B cell (primary cell): ENCODE measurements around the gene GDAP1L1. TPM values are rescaled to one million over a fixed set of nuclear protein-coding genes. Genes with fewer than 3 reads are reported as not detected.
"Not testable (repeated sequence)": the region's sequence is repeated elsewhere in the genome, so short reads cannot be mapped to it uniquely, and the experiment has no call there.

ENCODE experiments used
- ATAC-seq: fragments of 200-7000 bp; cut with Tn5 transposase; one replicate; pipeline ENCODE4 v1.10.0; 2021; ENCODE audit warnings: low read depth, mild to moderate bottlenecking, moderate number of reproducible peaks, moderate library complexity
- CTCF ChIA-PET: fragments of 350-600 bp; sonication (Branson Sonifier 250); formaldehyde crosslinking; loops from one replicate; lab custom pipeline; 2021; ENCODE audit warnings: antibody characterized with exemption, inconsistent platforms; lab: Charles Lee
- POLR2A ChIA-PET: fragments of 350-600 bp; sonication (Branson Sonifier 250); formaldehyde crosslinking; loops from one replicate; lab custom pipeline; 2021; ENCODE audit warnings: antibody characterized with exemption; lab: Charles Lee
- DNase-seq: peaks from one replicate; pipeline ENCODE4 v3.0.0; 2013
- H2AFZ ChIP-seq: 2 replicates; pipeline ENCODE4 v1.6.1; 2012; ENCODE audit warnings: mild to moderate bottlenecking, low read depth, low read length; ENCODE audit not compliant: insufficient read depth, poor library complexity, severe bottlenecking
- H3K27ac ChIP-seq, 2 donors: 1 replicate in 1 of 2; 2 replicates in 1 of 2; pipeline ENCODE4 v1.5.1; 2012 to 2013; ENCODE audit warnings: low read length in 2 of 2, mild to moderate bottlenecking in 2 of 2, moderate library complexity in 1 of 2
- H3K27me3 ChIP-seq, 4 experiments: fragments of 200-600 bp in 1 of 4; sonication (generic) in 1 of 4; replicated peaks in 1 of 4; 1 replicate in 2 of 4; 2 replicates in 2 of 4; pipeline versions ENCODE4 v1.6.1 to v1.7.0; 2013 to 2016; ENCODE audit warnings: low read length in 3 of 4, mild to moderate bottlenecking in 2 of 4, mixed read lengths in 1 of 4, moderate library complexity in 1 of 4; ENCODE audit not compliant: insufficient read depth in 4 of 4, control insufficient read depth in 3 of 4; ENCODE audit errors: control extremely low read depth in 1 of 4
- H3K36me3 ChIP-seq, 2 experiments: replicated peaks in 1 of 2; 1 replicate in 1 of 2; 2 replicates in 1 of 2; pipeline versions ENCODE4 v1.6.1 to v1.7.1; 2013; ENCODE audit warnings: low read length in 1 of 2; ENCODE audit not compliant: insufficient read depth in 2 of 2, control insufficient read depth in 1 of 2; ENCODE audit errors: control extremely low read depth in 1 of 2, extremely low read depth in 1 of 2
- H3K4me1 ChIP-seq, 2 donors: fragments of 200-600 bp in 1 of 2; sonication (generic) in 1 of 2; 1 replicate in 1 of 2; 2 replicates in 1 of 2; pipeline versions ENCODE4 v1.5.1 to v1.6.1; 2013 to 2017; ENCODE audit warnings: low read length in 2 of 2; ENCODE audit not compliant: control insufficient read depth in 2 of 2, insufficient read depth in 2 of 2
- H3K4me2 ChIP-seq: replicated peaks from 2 replicates; pipeline ENCODE3; 2012; ENCODE audit warnings: mild to moderate bottlenecking, low read depth, low read length; ENCODE audit not compliant: poor library complexity, severe bottlenecking
- H3K4me3 ChIP-seq, 5 experiments: fragments of 200-600 bp in 1 of 5; sonication (generic) in 1 of 5; 1 replicate in 3 of 5; 2 replicates in 2 of 5; pipeline versions ENCODE4 v1.5.1 to v1.7.0; 2011 to 2016; ENCODE audit warnings: low read length in 4 of 5, mild to moderate bottlenecking in 4 of 5, low read depth in 2 of 5, control low read depth in 1 of 5, moderate library complexity in 1 of 5; ENCODE audit not compliant: insufficient read depth in 1 of 5; ENCODE audit errors: control extremely low read depth in 1 of 5, extremely low read depth in 1 of 5
- H3K79me2 ChIP-seq: fragments of 200-600 bp; sonication (generic); one replicate; pipeline ENCODE4 v1.6.0; 2016; ENCODE audit warnings: low read length; ENCODE audit not compliant: control insufficient read depth, insufficient read depth
- H3K9ac ChIP-seq: fragments of 200-600 bp; sonication (generic); 2 replicates; pipeline ENCODE4 v1.6.1; 2017; ENCODE audit warnings: mild to moderate bottlenecking, low read length, moderate library complexity
- H3K9me3 ChIP-seq, 3 donors: one replicate each; pipeline versions ENCODE4 v1.6.1 to v1.7.1; 2013; ENCODE audit warnings: low read length in 2 of 3; ENCODE audit not compliant: control insufficient read depth in 2 of 3, insufficient read depth in 1 of 3; ENCODE audit errors: control extremely low read depth in 1 of 3
- H4K20me1 ChIP-seq: 2 replicates; pipeline ENCODE4 v1.6.0; 2012; ENCODE audit warnings: mild to moderate bottlenecking, low read length; ENCODE audit not compliant: insufficient read depth, control insufficient read depth, poor library complexity, severe bottlenecking
- H3K27ac Mint-ChIP-seq: one replicate; pipeline ENCODE4 v1.8.0; 2021; ENCODE audit warnings: mixed read lengths
- H3K27me3 Mint-ChIP-seq: one replicate; pipeline ENCODE4 v1.8.0; 2021; ENCODE audit warnings: mixed read lengths
- H3K4me1 Mint-ChIP-seq: one replicate; pipeline ENCODE4 v1.8.0; 2021; ENCODE audit warnings: mixed read lengths
- H3K4me3 Mint-ChIP-seq: one replicate; pipeline ENCODE4 v1.8.0; 2021; ENCODE audit warnings: mixed read lengths
- H3K9me3 Mint-ChIP-seq: one replicate; pipeline ENCODE4 v1.8.0; 2022; ENCODE audit warnings: mixed read lengths; ENCODE audit not compliant: insufficient read depth
- CTCF ChIP-seq: fragments of 200-600 bp; IDR thresholded peaks from one replicate; pipeline ENCODE4 v1.8.0; 2022; ENCODE audit warnings: antibody characterized with exemption, mild to moderate bottlenecking
- EZH2 ChIP-seq: IDR thresholded peaks from 2 replicates; pipeline ENCODE4 v1.6.1; 2012; ENCODE audit warnings: borderline replicate concordance, low read depth, mild to moderate bottlenecking, moderate library complexity, low read length; ENCODE audit not compliant: insufficient read depth, poor library complexity, severe bottlenecking
- WGBS: methylation state at CpG from one replicate; pipeline ENCODE4 v1.1.5; 2013; ENCODE audit warnings: missing lambda C conversion rate; ENCODE audit not compliant: insufficient coverage; 5-methylcytosine and 5-hydroxymethylcytosine counted together
- intact Hi-C: fragments of 100-400 bp; cut with micrococcal nuclease; formaldehyde crosslinking; loops from one replicate; pipeline ENCODE4 v1.10.0; 2022
- polyA plus RNA-seq: library from polyadenylated mRNA; depleted of rRNA; stranded (reverse); fragments of >200 nt; gene quantifications from 2 replicates; pipeline ENCODE4 v1.2.3, GENCODE V29; 2012
- total RNA-seq, 2 donors: library from RNA; stranded (reverse); fragments of 120-200 nt in 1 of 2; gene quantifications; 1 replicate in 1 of 2; 2 replicates in 1 of 2; pipeline versions ENCODE4 v1.2.3 to v1.2.4, GENCODE V29; 2013 to 2022

The GDAP1L1 gene
- total and polyA plus RNA-seq, 2 donors (not counting 1 experiment from before 2014, with no cell fraction given), result not detected

GRCh38 chr20:44297721-44298120, 50.6 kb downstream of the GDAP1L1 start:
- Mint-ChIP-seq H3K27ac (no peak overlapping the region), H3K4me3 (no peak overlapping the region), H3K4me1 (no peaks in the 10 kb centered on the region), H3K27me3 (no peaks in the 10 kb centered on the region), H3K9me3 (no peaks in the 10 kb centered on the region)
- Histone ChIP-seq H3K4me1 (no peaks in the 10 kb centered on the region), H3K27ac (no peak overlapping the region), H3K79me2 (peaks cover 6% of the 10 kb centered on the region), H2AFZ (no peak overlapping the region), H3K36me3 (peaks cover 0 to 2% of the 10 kb centered on the region in 2 experiments), H4K20me1 (no peaks in the 10 kb centered on the region), H3K27me3 (no peaks in the 10 kb centered on the region), H3K9ac (no peak overlapping the region), H3K4me3 (no peak overlapping the region), H3K9me3 (no peaks in the 10 kb centered on the region), H3K4me2 (no peak overlapping the region)
- POLR2A ChIA-PET, result no interaction called here
- TF ChIP-seq CTCF, result no peak
- TF ChIP-seq EZH2, result no peak
- DNase-seq, result no peak
- 100% methylated on average over 1 of the region's 4 CpGs for WGBS
- intact Hi-C loops, result no loop called here
- CTCF ChIA-PET, result interaction anchor here (0.6 kb wide), 1 partner anchor 92 kb away, joined by 3 read pairs; no protein-coding TSS in a partner anchor
- no peak for ATAC-seq

- intact Hi-C loops, H3K4me1 ChIP-seq, H3K9me3 Mint-ChIP-seq, H2AFZ ChIP-seq, DNase-seq, H3K27me3 Mint-ChIP-seq, H3K9me3 ChIP-seq, POLR2A ChIA-PET, H4K20me1 ChIP-seq, ATAC-seq, H3K27ac Mint-ChIP-seq, H3K4me2 ChIP-seq, H3K9ac ChIP-seq, H3K4me3 Mint-ChIP-seq, H3K27me3 ChIP-seq, H3K36me3 ChIP-seq, H3K27ac ChIP-seq, H3K4me3 ChIP-seq, H3K4me1 Mint-ChIP-seq: not testable (repeated sequence)
- CTCF ChIA-PET, result interaction anchor here (2.2 kb wide), 1 partner anchor 13 kb away, joined by 7 read pairs; no protein-coding TSS in a partner anchor
- 95% methylated on average over 39 of the region's 42 CpGs for WGBS
- H3K79me2 ChIP-seq, result peaks cover 12% of the 10 kb centered on the region
These were observed 52.0 kb downstream of the GDAP1L1 start for GRCh38 chr20:44299011-44299535.
